HepG2 (cell line): Measurements from ENCODE around the gene TM4SF18. TPM values are rescaled to one million over a fixed set of nuclear protein-coding genes. Genes with fewer than 3 reads are reported as not detected.
A peak's percentile ranks its signal among the peaks of the same experiment; 100 is the strongest.

Experiments
- BCL6 ChIP-seq: IDR thresholded peaks from 2 replicates; pipeline ENCODE4 v1.6.1; 2016; ENCODE audit warnings: missing genetic modification reagents, missing compliant biosample characterization
- CBX5 ChIP-seq: sonication (generic); formaldehyde crosslinking; IDR thresholded peaks from 2 replicates; pipeline ENCODE4 v1.4.0; 2020; ENCODE audit warnings: missing genetic modification reagents, borderline replicate concordance
- DNMT3B ChIP-seq: conservative IDR thresholded peaks from 2 replicates; pipeline ENCODE4 v1.6.1; 2016; ENCODE audit warnings: missing biosample characterization, control low read depth
- FOXK1 ChIP-seq: sonication (generic); formaldehyde crosslinking; IDR thresholded peaks from 2 replicates; pipeline ENCODE4 v1.4.0; 2020; ENCODE audit warnings: low read depth, missing genetic modification reagents, borderline replicate concordance
- FOXP1 ChIP-seq, 2 experiments: fragments of 450-650 bp in 1 of 2; IDR thresholded peaks; 2 replicates each; pipeline ENCODE4 v1.6.1; 2017 to 2018; ENCODE audit warnings: antibody characterized with exemption in 1 of 2
- HNRNPH1 ChIP-seq: fragments of 200-400 bp; formaldehyde crosslinking; optimal IDR thresholded peaks from 2 replicates; pipeline ENCODE3; 2017; ENCODE audit warnings: mild to moderate bottlenecking, low read depth, low read length
- HOXA3 ChIP-seq: sonication (generic); formaldehyde crosslinking; IDR thresholded peaks from 2 replicates; pipeline ENCODE4 v1.5.0; 2020; ENCODE audit warnings: missing genetic modification reagents
- JARID2 ChIP-seq: sonication (generic); formaldehyde crosslinking; IDR thresholded peaks from 2 replicates; pipeline ENCODE4 v1.8.1; 2023; ENCODE audit warnings: missing genetic modification reagents, inconsistent platforms; ENCODE audit not compliant: insufficient replicate concordance
- NFIC ChIP-seq: IDR thresholded peaks from 2 replicates; pipeline ENCODE4 v1.6.1; 2012; ENCODE audit warnings: mild to moderate bottlenecking, low read length, inconsistent platforms
- POGZ ChIP-seq: sonication (generic); formaldehyde crosslinking; IDR thresholded peaks from 2 replicates; pipeline ENCODE4 v1.4.0; 2020; ENCODE audit warnings: mild to moderate bottlenecking, missing genetic modification reagents
- POLR2AphosphoS5 ChIP-seq: IDR thresholded peaks from 2 replicates; pipeline ENCODE4 v1.6.1; 2012; ENCODE audit warnings: low read depth, low read length
- RNF2 ChIP-seq: fragments of 450-650 bp; conservative IDR thresholded peaks from 2 replicates; pipeline ENCODE4 v1.6.1; 2016; ENCODE audit warnings: low read depth
- SETDB1 ChIP-seq: sonication (generic); formaldehyde crosslinking; IDR thresholded peaks from 2 replicates; pipeline ENCODE4 v1.5.1; 2020; ENCODE audit warnings: missing genetic modification reagents, mild to moderate bottlenecking, borderline replicate concordance
- ZNF12 ChIP-seq: sonication (generic); formaldehyde crosslinking; IDR thresholded peaks from 2 replicates; pipeline ENCODE4 v1.5.0; 2020; ENCODE audit warnings: missing genetic modification reagents
- ZNF232 ChIP-seq: sonication (generic); formaldehyde crosslinking; IDR thresholded peaks from 2 replicates; pipeline ENCODE4 v1.4.0; 2020; ENCODE audit warnings: missing genetic modification reagents, borderline replicate concordance
- polyA plus RNA-seq, 8 experiments: library from polyadenylated mRNA; depleted of rRNA in 3 of 8; stranded (reverse) in 7 of 8; unstranded in 1 of 8; fragments of >200 nt; fragmentation: Illumina TruSeq in 4 of 8; extraction: Trizol in 4 of 8; gene quantifications; 2 replicates each; pipeline versions ENCODE4 v1.2.1 to v1.2.3, GENCODE V29; 2011 to 2016; ENCODE audit warnings: low read depth in 4 of 8, missing spikeins in 1 of 8, mixed read lengths in 1 of 8; ENCODE audit not compliant: insufficient read depth in 1 of 8
- total RNA-seq, 5 experiments: library from RNA; depleted of rRNA; stranded (reverse); fragments of >200 nt; fragmentation: Illumina TruSeq; extraction: Trizol; gene quantifications; 2 replicates each; pipeline ENCODE4 v1.2.3, GENCODE V29; 2016; ENCODE audit warnings: low read depth in 1 of 5
- TF ChIP-seq, protein P1 (sequence below): sonication (generic); formaldehyde crosslinking; IDR thresholded peaks from 2 replicates; pipeline ENCODE4 v1.5.1; 2020; ENCODE audit warnings: mild to moderate bottlenecking, moderate library complexity, missing genetic modification reagents
- TF ChIP-seq, protein P2 (sequence below): sonication (generic); formaldehyde crosslinking; IDR thresholded peaks from 2 replicates; pipeline ENCODE4 v1.5.0; 2020; ENCODE audit warnings: mild to moderate bottlenecking, missing genetic modification reagents, borderline replicate concordance
- TF ChIP-seq, protein P3 (sequence below): sonication (generic); formaldehyde crosslinking; conservative IDR thresholded peaks from 2 replicates; pipeline ENCODE4 v1.4.0; 2020; ENCODE audit warnings: missing genetic modification reagents
- TF ChIP-seq, protein P4 (sequence below): sonication (generic); formaldehyde crosslinking; conservative IDR thresholded peaks from 2 replicates; pipeline ENCODE4 v1.5.0; 2020; ENCODE audit warnings: missing genetic modification reagents

TM4SF18 gene
- total and polyA plus RNA-seq, 2 of the 13 experiments (the other 11 are each of a cell fraction or from before 2014, with no cell fraction given), result 0.15 TPM; not detected in 1

DNA sequence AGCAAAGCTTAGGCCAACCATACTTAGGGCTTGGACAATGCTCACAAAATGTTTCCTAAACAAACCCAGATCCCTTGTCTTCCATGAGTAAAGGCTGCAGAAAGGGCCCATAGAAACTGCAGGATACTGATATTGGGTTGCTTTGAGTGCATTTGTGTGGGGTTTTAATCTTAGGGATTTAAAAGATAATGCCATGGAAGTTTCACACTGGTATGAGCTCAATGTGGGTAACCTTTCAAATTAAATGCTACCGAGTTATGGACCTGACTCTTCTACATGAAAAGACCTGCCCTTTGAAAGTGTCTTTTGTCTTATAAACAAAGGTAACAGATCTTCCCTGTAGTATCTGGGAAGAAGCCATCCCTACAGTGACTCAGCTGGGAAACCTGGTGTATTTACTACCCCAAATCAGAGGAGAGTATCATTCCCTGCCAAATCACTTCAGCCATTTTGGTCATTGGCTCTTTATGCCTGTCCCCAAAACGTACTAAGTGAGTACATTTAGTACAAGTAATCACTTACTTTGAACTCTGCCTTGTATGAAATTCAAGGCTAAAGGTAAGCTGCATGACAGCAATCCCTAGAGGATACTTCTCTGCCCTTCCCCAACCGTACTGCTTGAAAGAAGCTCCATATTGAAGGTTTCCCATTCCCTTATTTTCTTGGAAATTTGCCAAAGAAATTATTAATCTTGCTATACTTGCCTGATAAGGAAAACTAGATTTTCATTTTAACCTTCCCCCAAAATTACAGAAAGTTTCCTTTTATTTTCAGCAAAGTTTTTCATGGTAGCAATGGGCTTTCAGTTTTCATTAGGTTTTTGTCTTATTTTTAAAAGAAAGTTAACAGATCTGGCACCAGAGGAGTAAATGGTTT, 36.8 kb upstream of the TM4SF18 start (continued):
- no peak for TF ChIP-seq DNMT3B (CRISPR knock-in tag)
- no peak for TF ChIP-seq RNF2
- no peak for TF ChIP-seq FOXP1 (IDR thresholded peaks at IDR 0.05)
- TF ChIP-seq FOXP1 (CRISPR knock-in tag; IDR thresholded peaks at IDR 0.05), result no peak
- no peak for TF ChIP-seq NFIC
- no peak for TF ChIP-seq FOXK1 (CRISPR knock-in tag)
- no peak for TF ChIP-seq CBX5
- TF ChIP-seq, protein P1, sequence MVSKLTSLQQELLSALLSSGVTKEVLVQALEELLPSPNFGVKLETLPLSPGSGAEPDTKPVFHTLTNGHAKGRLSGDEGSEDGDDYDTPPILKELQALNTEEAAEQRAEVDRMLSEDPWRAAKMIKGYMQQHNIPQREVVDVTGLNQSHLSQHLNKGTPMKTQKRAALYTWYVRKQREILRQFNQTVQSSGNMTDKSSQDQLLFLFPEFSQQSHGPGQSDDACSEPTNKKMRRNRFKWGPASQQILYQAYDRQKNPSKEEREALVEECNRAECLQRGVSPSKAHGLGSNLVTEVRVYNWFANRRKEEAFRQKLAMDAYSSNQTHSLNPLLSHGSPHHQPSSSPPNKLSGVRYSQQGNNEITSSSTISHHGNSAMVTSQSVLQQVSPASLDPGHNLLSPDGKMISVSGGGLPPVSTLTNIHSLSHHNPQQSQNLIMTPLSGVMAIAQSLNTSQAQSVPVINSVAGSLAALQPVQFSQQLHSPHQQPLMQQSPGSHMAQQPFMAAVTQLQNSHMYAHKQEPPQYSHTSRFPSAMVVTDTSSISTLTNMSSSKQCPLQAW, result no peak
- TF ChIP-seq, protein P2, sequence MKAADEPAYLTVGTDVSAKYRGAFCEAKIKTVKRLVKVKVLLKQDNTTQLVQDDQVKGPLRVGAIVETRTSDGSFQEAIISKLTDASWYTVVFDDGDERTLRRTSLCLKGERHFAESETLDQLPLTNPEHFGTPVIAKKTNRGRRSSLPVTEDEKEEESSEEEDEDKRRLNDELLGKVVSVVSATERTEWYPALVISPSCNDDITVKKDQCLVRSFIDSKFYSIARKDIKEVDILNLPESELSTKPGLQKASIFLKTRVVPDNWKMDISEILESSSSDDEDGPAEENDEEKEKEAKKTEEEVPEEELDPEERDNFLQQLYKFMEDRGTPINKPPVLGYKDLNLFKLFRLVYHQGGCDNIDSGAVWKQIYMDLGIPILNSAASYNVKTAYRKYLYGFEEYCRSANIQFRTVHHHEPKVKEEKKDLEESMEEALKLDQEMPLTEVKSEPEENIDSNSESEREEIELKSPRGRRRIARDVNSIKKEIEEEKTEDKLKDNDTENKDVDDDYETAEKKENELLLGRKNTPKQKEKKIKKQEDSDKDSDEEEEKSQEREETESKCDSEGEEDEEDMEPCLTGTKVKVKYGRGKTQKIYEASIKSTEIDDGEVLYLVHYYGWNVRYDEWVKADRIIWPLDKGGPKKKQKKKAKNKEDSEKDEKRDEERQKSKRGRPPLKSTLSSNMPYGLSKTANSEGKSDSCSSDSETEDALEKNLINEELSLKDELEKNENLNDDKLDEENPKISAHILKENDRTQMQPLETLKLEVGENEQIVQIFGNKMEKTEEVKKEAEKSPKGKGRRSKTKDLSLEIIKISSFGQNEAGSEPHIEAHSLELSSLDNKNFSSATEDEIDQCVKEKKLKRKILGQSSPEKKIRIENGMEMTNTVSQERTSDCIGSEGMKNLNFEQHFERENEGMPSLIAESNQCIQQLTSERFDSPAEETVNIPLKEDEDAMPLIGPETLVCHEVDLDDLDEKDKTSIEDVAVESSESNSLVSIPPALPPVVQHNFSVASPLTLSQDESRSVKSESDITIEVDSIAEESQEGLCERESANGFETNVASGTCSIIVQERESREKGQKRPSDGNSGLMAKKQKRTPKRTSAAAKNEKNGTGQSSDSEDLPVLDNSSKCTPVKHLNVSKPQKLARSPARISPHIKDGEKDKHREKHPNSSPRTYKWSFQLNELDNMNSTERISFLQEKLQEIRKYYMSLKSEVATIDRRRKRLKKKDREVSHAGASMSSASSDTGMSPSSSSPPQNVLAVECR (CRISPR knock-in tag), result 0 out of 2 replicates have a peak, but pooled peaks have one; percentile 7
- no peak for TF ChIP-seq JARID2
- TF ChIP-seq BCL6 (CRISPR knock-in tag), result no peak; the same call in 1 of the 2 replicates
- no peak for TF ChIP-seq SETDB1 (CRISPR knock-in tag)
- TF ChIP-seq POLR2AphosphoS5, result peak; percentile 64
- no peak for TF ChIP-seq HOXA3 (CRISPR knock-in tag)
- no peak for TF ChIP-seq HNRNPH1
- no peak for TF ChIP-seq POGZ (CRISPR knock-in tag)
- TF ChIP-seq, protein P3, sequence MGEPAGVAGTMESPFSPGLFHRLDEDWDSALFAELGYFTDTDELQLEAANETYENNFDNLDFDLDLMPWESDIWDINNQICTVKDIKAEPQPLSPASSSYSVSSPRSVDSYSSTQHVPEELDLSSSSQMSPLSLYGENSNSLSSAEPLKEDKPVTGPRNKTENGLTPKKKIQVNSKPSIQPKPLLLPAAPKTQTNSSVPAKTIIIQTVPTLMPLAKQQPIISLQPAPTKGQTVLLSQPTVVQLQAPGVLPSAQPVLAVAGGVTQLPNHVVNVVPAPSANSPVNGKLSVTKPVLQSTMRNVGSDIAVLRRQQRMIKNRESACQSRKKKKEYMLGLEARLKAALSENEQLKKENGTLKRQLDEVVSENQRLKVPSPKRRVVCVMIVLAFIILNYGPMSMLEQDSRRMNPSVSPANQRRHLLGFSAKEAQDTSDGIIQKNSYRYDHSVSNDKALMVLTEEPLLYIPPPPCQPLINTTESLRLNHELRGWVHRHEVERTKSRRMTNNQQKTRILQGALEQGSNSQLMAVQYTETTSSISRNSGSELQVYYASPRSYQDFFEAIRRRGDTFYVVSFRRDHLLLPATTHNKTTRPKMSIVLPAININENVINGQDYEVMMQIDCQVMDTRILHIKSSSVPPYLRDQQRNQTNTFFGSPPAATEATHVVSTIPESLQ (CRISPR knock-in tag), result no peak
- TF ChIP-seq ZNF232 (CRISPR knock-in tag), result no peak
- TF ChIP-seq, protein P4, sequence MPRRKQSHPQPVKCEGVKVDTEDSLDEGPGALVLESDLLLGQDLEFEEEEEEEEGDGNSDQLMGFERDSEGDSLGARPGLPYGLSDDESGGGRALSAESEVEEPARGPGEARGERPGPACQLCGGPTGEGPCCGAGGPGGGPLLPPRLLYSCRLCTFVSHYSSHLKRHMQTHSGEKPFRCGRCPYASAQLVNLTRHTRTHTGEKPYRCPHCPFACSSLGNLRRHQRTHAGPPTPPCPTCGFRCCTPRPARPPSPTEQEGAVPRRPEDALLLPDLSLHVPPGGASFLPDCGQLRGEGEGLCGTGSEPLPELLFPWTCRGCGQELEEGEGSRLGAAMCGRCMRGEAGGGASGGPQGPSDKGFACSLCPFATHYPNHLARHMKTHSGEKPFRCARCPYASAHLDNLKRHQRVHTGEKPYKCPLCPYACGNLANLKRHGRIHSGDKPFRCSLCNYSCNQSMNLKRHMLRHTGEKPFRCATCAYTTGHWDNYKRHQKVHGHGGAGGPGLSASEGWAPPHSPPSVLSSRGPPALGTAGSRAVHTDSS (CRISPR knock-in tag), result no peak
- no peak for TF ChIP-seq ZNF12
